HG03025 (cell line): ENCODE measurements around the gene REXO2.

Source experiments
- ATAC-seq: cut with Tn5 transposase; IDR thresholded peaks from one replicate; pipeline ENCODE4 v1.9.1; 2021; ENCODE audit warnings: mild to moderate bottlenecking, moderate library complexity; ENCODE audit not compliant: unreplicated experiment, low FRiP score

REXO2 gene

GRCh38 chr11:114439229-114440120, at the start of gene REXO2:
Gene REXO2, plus strand, starts transcription at chr11:114439467. Its CDS starts 62 bp downstream, at chr11:114439529.
- peak; percentile 99 for ATAC-seq

DNA sequence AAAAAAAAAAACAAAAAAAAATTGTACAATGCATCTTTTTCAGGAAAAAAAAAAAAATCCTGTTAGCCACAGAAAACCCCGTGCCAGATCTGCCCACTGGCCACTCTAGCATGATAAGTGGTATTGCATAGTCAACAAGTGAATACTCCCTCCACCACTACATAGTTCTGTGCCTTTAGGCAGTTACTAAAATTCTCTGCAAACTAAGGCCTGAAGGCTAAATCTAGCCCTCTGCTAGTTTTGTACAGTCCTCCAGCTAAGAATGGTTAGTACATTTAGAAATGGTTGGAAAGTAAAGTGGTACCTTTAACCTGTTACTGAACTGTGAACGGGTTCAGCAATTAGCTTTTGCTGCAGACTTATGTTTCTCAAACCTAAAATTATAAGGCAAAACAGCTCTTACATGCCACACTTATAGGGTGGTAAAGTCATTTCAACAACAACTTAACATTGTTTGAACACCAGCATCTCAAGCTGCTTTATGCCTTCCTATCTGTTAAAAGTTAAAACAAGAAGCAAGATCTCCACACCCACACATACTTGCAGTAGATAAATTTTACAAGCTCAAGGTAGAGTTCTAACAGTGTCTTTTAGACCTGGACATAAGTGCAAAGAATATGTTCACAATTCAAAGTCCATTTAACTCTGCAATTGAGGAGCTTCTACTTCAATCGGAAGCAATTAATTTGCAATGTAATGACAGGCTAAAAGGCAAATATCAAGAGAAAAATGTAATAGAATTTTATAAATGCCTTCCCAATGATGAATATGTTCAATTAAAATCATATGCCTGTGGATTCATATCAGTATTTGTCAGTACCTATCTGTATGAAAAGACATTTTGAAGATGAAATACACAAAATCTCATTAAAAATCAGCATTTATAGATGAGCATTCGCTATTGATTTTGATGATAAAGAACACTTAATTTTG, 46.3 kb upstream of the REXO2 start:
- no peak for ATAC-seq

DNA sequence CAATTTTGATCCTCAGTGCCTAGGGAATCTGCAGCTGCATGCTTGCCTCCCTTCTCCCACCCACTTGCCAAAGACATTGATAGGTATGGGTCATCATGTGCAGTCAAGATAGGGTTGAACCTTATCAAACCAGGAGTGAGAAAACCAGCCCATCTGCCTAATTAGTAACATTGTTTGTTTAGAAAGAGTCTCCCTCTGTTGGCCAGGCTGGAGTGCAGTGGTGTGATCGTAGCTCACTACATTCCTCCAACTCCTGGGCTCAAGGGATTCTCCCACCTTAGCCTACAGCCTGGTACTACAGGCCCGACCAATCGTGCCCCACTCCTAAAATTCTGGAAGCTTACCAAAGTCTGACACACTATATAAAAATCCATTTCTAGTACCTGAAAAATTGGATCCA, 43.5 kb upstream of the REXO2 start:
- no peak for ATAC-seq

DNA sequence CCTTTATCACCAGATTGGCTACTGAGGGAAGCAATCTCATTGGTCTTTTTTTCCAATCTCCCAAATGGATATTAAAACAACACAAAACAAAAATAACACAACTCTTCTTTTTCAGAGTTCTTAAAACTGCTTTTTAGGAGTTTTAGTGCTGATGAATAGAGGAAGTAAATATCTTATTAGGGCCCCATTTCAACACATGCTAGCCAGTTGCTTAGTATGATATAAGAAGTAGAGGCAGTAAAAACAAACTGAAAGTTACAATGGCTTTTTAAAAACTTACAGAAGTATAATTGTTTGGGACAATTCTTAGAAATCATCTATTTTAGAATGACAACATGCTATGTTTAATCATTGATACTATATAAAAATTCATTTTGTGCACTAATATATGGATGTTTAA, 42.4 kb upstream of the REXO2 start:
- no peak for ATAC-seq

DNA sequence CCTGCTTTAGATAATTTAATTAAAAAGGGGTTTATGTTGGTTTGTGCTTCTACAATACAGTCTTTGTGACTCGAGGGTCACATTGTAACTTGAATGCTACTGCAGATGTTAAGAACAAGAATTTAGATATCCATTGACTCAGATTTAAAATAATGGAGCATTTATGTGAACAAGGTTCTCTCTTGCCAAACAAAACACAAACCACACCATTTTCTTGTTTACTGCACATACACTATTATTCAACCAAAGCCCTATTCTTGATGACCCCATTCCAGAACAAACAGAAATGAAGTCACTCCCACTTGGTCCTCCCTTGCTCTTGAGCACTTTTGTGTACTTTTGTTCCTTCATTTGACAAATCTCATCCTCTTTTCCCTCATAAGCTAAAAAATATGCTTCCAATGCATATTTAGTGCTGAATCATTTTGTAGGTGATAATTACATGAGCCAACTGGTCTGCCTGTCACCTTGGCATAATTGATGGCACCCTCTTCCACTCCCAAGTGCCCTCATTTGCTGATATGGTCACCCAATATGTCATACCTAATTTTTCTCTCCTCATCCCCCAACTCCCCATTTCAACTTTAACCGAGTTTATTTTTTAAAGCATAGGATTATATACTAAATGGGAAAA, 41.8 kb upstream of the REXO2 start:
- ATAC-seq, result no peak

- ATAC-seq, result no peak
Measured at GRCh38 chr11:114398303-114398920, 40.9 kb upstream of the REXO2 start.

DNA sequence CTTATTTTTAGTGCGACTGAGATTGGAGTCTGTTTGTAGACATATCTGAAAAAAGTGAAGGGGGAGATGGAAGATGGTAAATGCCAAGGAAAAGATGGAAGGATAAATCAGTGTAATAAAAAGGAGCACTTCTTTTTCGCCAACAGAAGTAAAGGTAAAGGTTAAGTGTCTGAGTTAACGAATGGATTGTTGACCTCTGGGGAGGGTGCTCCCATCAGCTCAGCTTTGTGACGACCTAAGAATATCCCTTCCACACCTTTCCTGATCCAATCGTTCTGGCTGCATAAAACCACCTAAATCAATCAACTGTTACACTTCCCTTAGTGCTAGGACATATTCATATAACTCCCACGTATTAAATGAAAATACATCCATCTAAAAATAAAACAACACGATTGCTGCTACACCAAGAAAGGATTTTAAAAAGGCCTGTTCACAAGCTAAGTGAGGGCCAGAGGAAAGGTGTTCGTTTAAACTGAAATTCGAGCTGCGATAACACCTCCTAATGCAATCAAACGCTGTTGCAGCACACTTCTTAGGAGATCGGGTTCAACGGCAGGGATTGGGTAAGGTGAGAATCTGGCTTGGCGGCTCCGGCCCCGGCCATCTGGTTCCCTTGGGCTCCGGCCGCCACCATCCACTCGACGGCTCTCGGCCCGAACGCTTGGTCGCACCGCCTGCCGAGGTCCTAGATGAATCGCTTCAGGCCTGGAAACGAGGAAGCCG, 39.6 kb upstream of the REXO2 start:
- ATAC-seq, result peak; percentile 18

GRCh38 chr11:114400216-114400914, 38.9 kb upstream of the REXO2 start, which contains the start of the genes C11orf71 and RBM7:
Gene C11orf71, minus strand, starts transcription at chr11:114400511. Its CDS starts 180 bp downstream, at chr11:114400331.
Gene RBM7, plus strand, starts transcription at chr11:114400666. Its CDS starts 6 bp downstream, at chr11:114400672.
- ATAC-seq, result peak; percentile 96

DNA sequence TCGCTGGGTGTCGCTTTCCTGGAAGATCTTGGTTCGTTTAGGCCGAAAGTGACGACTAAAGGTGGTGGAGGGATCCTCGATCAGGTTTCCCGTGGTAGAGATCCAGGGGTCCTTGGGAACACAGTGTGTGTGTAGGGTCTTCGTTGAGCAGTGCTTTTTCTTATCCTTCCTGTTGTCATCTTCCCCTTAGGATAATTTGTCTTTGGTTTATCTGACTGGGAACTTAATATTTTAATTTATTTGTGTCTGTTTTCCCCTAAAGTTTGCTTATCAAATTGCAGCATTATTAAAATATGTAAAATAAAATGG, 38.4 kb upstream of the REXO2 start:
- ATAC-seq, result no peak

GRCh38 chr11:114401311-114401710, 38.0 kb upstream of the REXO2 start:
- ATAC-seq, result no peak

GRCh38 chr11:114412946-114413345, 26.3 kb upstream of the REXO2 start:
- no peak for ATAC-seq

GRCh38 chr11:114413958-114414357, 25.3 kb upstream of the REXO2 start:
- ATAC-seq, result no peak

GRCh38 chr11:114416441-114416961, 22.8 kb upstream of the REXO2 start:
- ATAC-seq, result no peak

- ATAC-seq, result no peak
Measured at GRCh38 chr11:114426280-114426679, 13.0 kb upstream of the REXO2 start.

- ATAC-seq, result no peak
Measured at GRCh38 chr11:114430290-114430689, 9.0 kb upstream of the REXO2 start.

DNA sequence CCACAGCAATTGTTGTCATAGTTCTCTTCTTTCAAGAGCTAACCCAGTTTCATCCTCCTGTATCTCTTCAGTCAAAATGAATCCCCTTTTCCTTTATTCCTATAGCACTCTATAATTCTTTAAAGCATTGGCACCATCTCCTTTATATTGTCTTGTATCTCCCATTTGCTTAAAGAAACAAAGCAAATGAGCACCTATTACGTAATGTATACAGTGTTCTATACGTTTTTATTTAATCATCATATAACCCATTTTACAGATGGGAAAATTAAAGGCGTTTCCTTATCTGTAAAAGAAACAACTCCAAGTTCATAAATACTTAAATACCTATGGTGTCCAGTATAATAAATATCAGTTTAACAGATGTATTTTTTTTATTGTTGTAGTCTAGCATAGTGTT, 6.4 kb upstream of the REXO2 start:
- no peak for ATAC-seq

GRCh38 chr11:114433376-114433775, 5.9 kb upstream of the REXO2 start:
- ATAC-seq, result no peak

GRCh38 chr11:114438303-114438702, 964 bp upstream of the REXO2 start:
- no peak for ATAC-seq
